ENCODE data around the gene CLEC20A.

Gene CLEC20A

GRCh38 chr1:178490136-178490535, 6.6 kb downstream of the CLEC20A start:
- no peak for DNase-seq (ENCODE audit: extremely low read depth, low read depth)
- H3K4me3 ChIP-seq (replicated peaks; ENCODE audit: low read depth, low read length): no peak overlapping the region
- no peak for TF ChIP-seq CTCF (IDR thresholded peaks at IDR 0.05; ENCODE audit: low read depth, low read length, missing control alignments)

GRCh38 chr1:178489399-178489798, 7.4 kb downstream of the CLEC20A start:
- no peak overlapping the region for H3K4me3 ChIP-seq (replicated peaks; ENCODE audit: low read depth, low read length)
- TF ChIP-seq CTCF (IDR thresholded peaks at IDR 0.05; ENCODE audit: low read depth, low read length, missing control alignments): no peak
- no peak for DNase-seq (ENCODE audit: extremely low read depth, low read depth)

GRCh38 chr1:178488393-178488792, 8.4 kb downstream of the CLEC20A start:
- no peak for TF ChIP-seq CTCF (IDR thresholded peaks at IDR 0.05; ENCODE audit: low read depth, low read length, missing control alignments)
- DNase-seq (ENCODE audit: extremely low read depth, low read depth): no peak
- no peak overlapping the region for H3K4me3 ChIP-seq (replicated peaks; ENCODE audit: low read depth, low read length)

- H3K4me3 ChIP-seq (replicated peaks; ENCODE audit: low read depth, low read length): no peak overlapping the region
- no peak for TF ChIP-seq CTCF (IDR thresholded peaks at IDR 0.05; ENCODE audit: low read depth, low read length, missing control alignments)
Measured at GRCh38 chr1:178487070-178487615, 9.6 kb downstream of the CLEC20A start.

GRCh38 chr1:178486100-178487069, 10.4 kb downstream of the CLEC20A start:
- TF ChIP-seq CTCF (IDR thresholded peaks at IDR 0.05; ENCODE audit: low read depth, low read length, missing control alignments): no peak
- DNase-seq (ENCODE audit: extremely low read depth, low read depth): no peak
- H3K4me3 ChIP-seq (replicated peaks; ENCODE audit: low read depth, low read length): no peak overlapping the region

More at GRCh38 chr1:178487070-178487615, 9.6 kb downstream of the CLEC20A start:
- no peak for DNase-seq (ENCODE audit: extremely low read depth, low read depth)

GRCh38 chr1:178485541-178485981, 11.2 kb downstream of the CLEC20A start:
- DNase-seq (ENCODE audit: extremely low read depth, low read depth): no peak
- no peak overlapping the region for H3K4me3 ChIP-seq (replicated peaks; ENCODE audit: low read depth, low read length)
- no peak for TF ChIP-seq CTCF (IDR thresholded peaks at IDR 0.05; ENCODE audit: low read depth, low read length, missing control alignments)
